ENCODE results near the gene COL21A1.

- no peak for TF ChIP-seq POLR2AphosphoS5 (IDR thresholded peaks at IDR 0.05)
- no peak for TF ChIP-seq CTCF (IDR thresholded peaks at IDR 0.05)
Observed at GRCh38 chr6:56204134-56204533, 43.2 kb downstream of the COL21A1 start.
